22Rv1 (cell line): ENCODE results near the gene MEOX2.

Experiments used
- CTCF ChIP-seq: fragments of 450-650 bp; IDR thresholded peaks from 2 replicates; pipeline ENCODE4 v1.5.1; 2017; ENCODE audit warnings: mild to moderate bottlenecking
- ZFX ChIP-seq: fragments of 450-650 bp; IDR thresholded peaks from 2 replicates; pipeline ENCODE4 v1.6.1; 2017; ENCODE audit warnings: antibody characterized with exemption, borderline replicate concordance

GRCh38 chr7:15567036-15567435 is 119.4 kb downstream of the MEOX2 start:
- TF ChIP-seq CTCF, result no peak
- no peak for TF ChIP-seq ZFX
